GM12872 (cell line): ENCODE data around the gene VSTM4.

Experiments
- TF ChIP-seq, protein P1 (sequence below): IDR thresholded peaks from 3 replicates; pipeline ENCODE4 v1.5.1; 2011; ENCODE audit warnings: low read depth, mild to moderate bottlenecking, low read length, moderate library complexity; ENCODE audit not compliant: insufficient read depth

The VSTM4 gene

DNA sequence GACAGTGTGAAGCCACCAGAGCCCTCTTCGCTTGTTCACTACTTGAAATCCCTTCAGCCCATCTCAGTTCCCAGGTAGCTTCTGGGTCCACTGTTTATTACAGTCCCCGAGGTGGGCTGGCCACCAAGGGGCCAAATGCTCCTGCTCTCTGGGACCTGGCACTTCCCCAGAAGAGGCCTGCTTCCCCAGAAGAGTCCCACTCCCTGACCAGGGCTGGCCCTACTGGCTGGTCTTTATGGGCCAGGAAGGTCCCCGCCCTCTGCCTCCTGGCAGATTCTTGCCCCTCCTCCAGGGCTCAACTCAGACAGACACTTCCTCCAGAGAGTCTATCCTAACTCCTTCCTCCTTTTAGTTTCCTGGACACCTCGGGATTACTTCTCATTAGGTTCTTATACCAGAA lies 105.0 kb downstream of the VSTM4 start:
- TF ChIP-seq, protein P1, sequence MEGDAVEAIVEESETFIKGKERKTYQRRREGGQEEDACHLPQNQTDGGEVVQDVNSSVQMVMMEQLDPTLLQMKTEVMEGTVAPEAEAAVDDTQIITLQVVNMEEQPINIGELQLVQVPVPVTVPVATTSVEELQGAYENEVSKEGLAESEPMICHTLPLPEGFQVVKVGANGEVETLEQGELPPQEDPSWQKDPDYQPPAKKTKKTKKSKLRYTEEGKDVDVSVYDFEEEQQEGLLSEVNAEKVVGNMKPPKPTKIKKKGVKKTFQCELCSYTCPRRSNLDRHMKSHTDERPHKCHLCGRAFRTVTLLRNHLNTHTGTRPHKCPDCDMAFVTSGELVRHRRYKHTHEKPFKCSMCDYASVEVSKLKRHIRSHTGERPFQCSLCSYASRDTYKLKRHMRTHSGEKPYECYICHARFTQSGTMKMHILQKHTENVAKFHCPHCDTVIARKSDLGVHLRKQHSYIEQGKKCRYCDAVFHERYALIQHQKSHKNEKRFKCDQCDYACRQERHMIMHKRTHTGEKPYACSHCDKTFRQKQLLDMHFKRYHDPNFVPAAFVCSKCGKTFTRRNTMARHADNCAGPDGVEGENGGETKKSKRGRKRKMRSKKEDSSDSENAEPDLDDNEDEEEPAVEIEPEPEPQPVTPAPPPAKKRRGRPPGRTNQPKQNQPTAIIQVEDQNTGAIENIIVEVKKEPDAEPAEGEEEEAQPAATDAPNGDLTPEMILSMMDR: no peak

DNA sequence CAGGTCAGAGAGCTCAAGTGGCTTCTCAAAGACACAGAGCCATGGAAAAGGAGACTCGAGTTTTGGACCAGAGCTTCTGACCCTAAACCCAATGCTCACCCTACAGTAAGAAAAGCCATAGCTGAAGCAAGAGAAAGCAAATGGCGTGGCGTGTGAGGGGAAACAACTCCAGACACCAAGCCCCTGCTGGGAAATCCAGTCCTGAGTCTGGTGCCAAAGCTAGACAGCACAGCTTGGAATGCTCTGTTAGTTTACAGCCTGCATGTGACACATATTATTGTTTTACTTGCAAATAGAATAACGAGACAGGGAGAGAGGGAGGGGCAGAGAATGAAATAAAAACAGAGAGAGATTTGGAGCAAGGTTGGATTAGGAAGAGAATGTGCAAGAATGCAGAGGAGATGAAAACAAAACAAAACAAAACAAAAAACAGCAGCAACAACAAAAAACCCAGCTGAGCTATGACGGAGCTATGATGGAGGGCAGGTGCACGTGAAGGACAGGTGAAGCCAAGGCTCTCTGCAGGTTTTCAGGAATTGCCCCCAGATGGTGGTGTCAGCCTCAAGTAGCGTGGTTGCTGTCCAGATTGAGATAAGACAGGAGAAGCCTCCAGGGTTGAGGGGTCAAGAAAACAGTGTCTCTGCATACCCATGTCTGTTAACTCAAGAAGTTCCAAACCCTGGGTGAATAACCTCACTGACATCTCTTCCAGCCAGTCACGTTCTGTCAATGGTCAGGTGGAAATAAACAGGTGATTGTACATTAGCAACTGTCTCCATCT lies 105.9 kb downstream of the VSTM4 start:
- TF ChIP-seq, protein P1: no peak

DNA sequence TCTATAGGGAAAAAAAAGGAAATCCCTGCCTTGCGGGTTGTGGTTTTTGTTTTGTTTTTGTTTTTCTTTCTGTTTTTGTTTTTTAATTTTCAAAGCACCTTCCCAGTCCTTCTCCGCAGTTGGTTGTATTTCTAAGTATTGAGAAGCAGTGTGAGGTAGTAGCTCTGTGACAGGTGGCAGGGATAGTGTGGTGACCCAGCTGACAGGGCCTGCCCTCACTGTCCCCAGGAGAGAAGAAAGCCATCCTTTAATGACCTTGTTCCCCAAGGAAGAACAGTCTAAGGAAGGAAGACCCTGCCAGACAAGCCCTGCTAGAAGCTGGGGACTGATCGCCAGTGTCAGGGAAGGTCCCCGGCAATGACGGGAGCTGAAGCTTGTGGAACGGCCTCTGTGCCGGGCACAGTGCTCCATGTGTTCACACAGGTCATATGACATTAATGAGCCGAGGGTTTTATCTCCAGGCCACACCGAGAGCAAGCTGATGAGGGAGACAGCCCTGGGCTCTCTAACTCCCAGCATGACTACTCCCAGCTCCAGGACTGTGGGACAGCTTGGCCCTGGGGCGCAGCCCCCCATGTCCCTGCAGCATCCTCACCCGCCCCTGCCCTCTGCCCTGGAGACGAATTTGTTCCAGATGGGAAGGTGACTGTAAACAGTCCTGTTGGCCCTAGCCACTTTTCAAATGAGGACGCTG lies 106.7 kb downstream of the VSTM4 start:
- TF ChIP-seq, protein P1: no peak

DNA sequence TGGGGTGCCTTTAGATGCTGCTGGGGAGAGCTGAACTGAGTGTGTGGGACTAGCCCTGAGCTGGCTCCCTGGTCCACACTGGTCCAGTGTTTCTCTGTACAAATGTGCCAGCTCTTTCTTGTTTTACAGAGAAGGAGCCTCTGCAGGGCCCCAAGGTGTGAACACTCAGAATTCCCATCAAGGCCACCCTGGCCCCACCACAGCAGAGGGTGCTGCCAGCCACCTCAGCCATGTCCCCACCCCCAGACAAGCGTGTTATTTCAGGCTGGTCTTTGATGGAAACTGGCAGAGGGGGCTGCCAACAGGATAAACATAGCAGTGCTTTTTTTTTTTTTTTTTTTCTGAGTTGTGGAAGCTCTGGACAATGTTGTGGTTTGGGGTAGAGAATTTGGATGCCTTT lies 107.2 kb downstream of the VSTM4 start:
- TF ChIP-seq, protein P1: no peak

DNA sequence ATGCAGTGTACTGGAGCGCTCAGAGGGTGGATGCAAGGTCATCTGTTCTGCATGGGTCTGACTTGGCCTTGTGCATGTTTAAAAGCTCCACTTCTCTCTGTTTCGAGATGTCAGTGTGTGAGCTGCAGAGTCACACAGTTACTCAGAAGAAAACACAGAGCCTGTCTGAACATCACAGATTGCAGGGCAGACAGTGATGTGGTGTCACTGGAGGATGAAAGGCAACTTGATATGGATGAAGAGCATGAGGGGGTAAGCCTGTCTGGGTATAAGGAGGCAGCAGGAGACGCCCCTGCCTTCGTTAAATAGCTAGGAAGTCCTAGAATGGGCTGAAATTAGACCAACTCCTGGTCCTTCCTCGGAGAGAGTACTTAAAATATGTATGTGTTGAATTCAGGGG lies 108.2 kb downstream of the VSTM4 start:
- TF ChIP-seq, protein P1: no peak

DNA sequence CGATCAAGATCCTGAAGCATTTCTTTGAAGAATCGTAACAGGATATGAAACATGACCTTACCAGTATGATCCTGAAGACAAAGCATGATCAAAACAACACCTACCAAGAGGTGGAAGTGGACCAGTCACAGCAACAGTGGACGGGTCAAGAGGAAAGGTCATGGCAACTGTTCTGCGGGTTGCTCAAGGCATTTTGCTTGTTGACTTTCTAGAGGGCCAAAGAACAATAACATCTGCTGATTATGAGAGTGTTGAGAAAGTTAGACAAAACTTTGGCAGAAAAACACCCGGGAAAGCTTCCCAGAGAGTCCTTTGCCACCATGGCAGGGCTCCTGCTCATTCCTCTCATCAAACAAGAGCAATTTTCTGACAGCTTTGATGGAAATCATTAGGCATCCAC lies 110.1 kb downstream of the VSTM4 start:
- TF ChIP-seq, protein P1: no peak

DNA sequence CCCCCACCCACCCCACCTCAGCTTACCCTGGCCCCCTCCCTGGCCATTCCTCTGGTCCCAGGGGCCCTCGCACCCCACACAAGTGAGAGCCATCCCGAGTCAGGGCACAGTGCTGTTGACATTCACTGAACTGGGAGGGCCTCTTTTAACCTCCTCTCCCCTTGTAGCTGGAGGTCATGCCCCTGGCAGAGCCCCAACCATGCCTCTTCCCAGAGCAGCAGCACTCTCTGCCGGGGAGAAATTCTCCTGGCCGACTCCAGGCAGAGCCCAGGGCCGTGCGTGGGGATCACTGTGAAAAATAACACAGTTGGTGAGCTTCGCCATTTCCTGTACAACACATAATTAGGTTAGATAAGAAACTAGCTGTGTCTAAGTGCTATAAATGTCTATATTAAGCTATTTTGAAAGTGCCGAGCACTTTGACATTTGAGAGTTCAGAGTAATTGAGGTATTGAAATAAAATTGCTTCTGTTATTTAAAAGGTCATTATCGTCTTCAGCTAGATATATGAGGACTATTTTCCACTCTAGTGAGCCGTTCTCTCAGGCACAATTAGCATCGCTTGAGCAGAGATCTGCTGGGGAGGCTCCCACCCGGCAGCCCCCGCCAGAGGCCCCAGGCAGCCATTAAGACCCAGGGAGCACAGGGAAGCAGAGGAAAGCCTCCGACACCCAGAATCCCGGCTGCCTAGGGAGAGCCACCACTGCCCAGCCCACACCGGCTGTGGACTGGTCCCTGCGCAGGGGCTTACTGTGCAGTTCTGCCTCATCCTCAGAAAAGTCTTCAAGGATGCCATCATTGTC lies 113.3 kb downstream of the VSTM4 start:
- TF ChIP-seq, protein P1: no peak
